Measurements from ENCODE around the gene CPNE5. TPM values are rescaled to one million over a fixed set of nuclear protein-coding genes. Genes with fewer than 3 reads are reported as not detected.

CPNE5 gene
- total RNA-seq, 2 experiments from 2014 or later, result 0.19 to 0.28 TPM

GRCh38 chr6:36754582-36755434 lies 84.4 kb downstream of the CPNE5 start:
- TF ChIP-seq CTCF (IDR thresholded peaks at IDR 0.05), result no peak
- peak overlapping the region; percentile 90 for H3K27ac Mint-ChIP-seq
- Histone ChIP-seq H3K9me3 (ENCODE audit: control insufficient read depth in 1 of 2, insufficient read depth in 1 of 2, low read length in 2 of 2) (peaks cover 0 to 4% of the 10 kb centered on the region in 2 experiments), H3K4me3 (ENCODE audit: low read length) (no peak overlapping the region), H3K27ac (ENCODE audit: low read depth in 1 of 2, low read length in 2 of 2) (peak overlapping the region; percentile 42 to 89), H3K27me3 (ENCODE audit: control insufficient read depth in 1 of 2, insufficient read depth in 2 of 2, low read length in 2 of 2) (no peaks in the 10 kb centered on the region), H3K4me1 (ENCODE audit: insufficient read depth, low read length) (peaks cover 76% of the 10 kb centered on the region), H3K36me3 (ENCODE audit: insufficient read depth, low read length) (no peaks in the 10 kb centered on the region)
- DNase-seq (no peak), ATAC-seq (ENCODE audit: poor library complexity) (no peak)
- peaks cover 47% of the 10 kb centered on the region for H3K4me1 Mint-ChIP-seq (ENCODE audit: low read depth)
- H3K27me3 Mint-ChIP-seq, result no peaks in the 10 kb centered on the region
- H3K9me3 Mint-ChIP-seq, result no peaks in the 10 kb centered on the region
- ChIA-PET CTCF (interaction anchor here (0.6 to 4.5 kb wide), 9 partner anchors 30 to 140 kb away, joined by 3 to 21 read pairs (median 3); partner anchors contain the start of gene CDKN1A), POLR2A (interaction anchor here (0.7 to 1.1 kb wide), 2 partner anchors 28 to 231 kb away, joined by 3 to 5 read pairs; partner anchors contain the start of gene MTCH1)
- no peaks in the 10 kb centered on the region for H3K36me3 Mint-ChIP-seq (ENCODE audit: low read depth)
- intact Hi-C loops (cut with DNase I, micrococcal nuclease), result loop anchor here in 1 of 2 experiments (5.0 kb wide), 1 partner anchor 78 kb away; the partner anchor contains the start of gene CDKN1A
- peak overlapping the region; percentile 35 for H3K4me3 Mint-ChIP-seq

- Histone ChIP-seq H3K27me3 (ENCODE audit: control insufficient read depth in 1 of 2, insufficient read depth in 2 of 2, low read length in 2 of 2) (no peaks in the 10 kb centered on the region), H3K4me1 (ENCODE audit: insufficient read depth, low read length) (peaks cover 67% of the 10 kb centered on the region), H3K27ac (ENCODE audit: low read depth in 1 of 2, low read length in 2 of 2) (no peak overlapping the region), H3K9me3 (ENCODE audit: control insufficient read depth in 1 of 2, insufficient read depth in 1 of 2, low read length in 2 of 2) (peaks cover 0 to 6% of the 10 kb centered on the region in 2 experiments), H3K4me3 (ENCODE audit: low read length) (no peak overlapping the region), H3K36me3 (ENCODE audit: insufficient read depth, low read length) (no peaks in the 10 kb centered on the region)
- H3K27me3 Mint-ChIP-seq, result no peaks in the 10 kb centered on the region
- ChIA-PET POLR2A (interaction anchor here (1.1 kb wide), 1 partner anchor 128 kb away, joined by 3 read pairs; no protein-coding TSS in a partner anchor), CTCF (interaction anchor here (0.6 to 4.5 kb wide), 4 partner anchors 32 to 139 kb away, joined by 3 to 21 read pairs (median 6); no protein-coding TSS in a partner anchor)
- no peak for TF ChIP-seq CTCF (IDR thresholded peaks at IDR 0.05)
- no peaks in the 10 kb centered on the region for H3K36me3 Mint-ChIP-seq (ENCODE audit: low read depth)
- H3K9me3 Mint-ChIP-seq, result no peaks in the 10 kb centered on the region
- no peak overlapping the region for H3K4me3 Mint-ChIP-seq
- intact Hi-C loops (cut with DNase I, micrococcal nuclease), result no loop called here
- peak in 1 of 14 experiments; percentile 44 for DNase-seq
- ATAC-seq (ENCODE audit: poor library complexity), result no peak
- peaks cover 41% of the 10 kb centered on the region for H3K4me1 Mint-ChIP-seq (ENCODE audit: low read depth)
- H3K27ac Mint-ChIP-seq, result peak overlapping the region; percentile 90
These were observed 85.4 kb downstream of the CPNE5 start for GRCh38 chr6:36753671-36754405.

- DNase-seq, result peak in 3 of 14 experiments; percentile 32 to 57 (median 53)
- POLR2A ChIA-PET, result interaction anchor here (1.1 kb wide), 1 partner anchor 127 kb away, joined by 3 read pairs; no protein-coding TSS in a partner anchor
- Mint-ChIP-seq H3K9me3 (no peaks in the 10 kb centered on the region), H3K36me3 (ENCODE audit: low read depth) (no peaks in the 10 kb centered on the region), H3K27ac (no peak overlapping the region), H3K27me3 (no peaks in the 10 kb centered on the region), H3K4me1 (ENCODE audit: low read depth) (peaks cover 36% of the 10 kb centered on the region), H3K4me3 (no peak overlapping the region)
- Histone ChIP-seq H3K4me1 (ENCODE audit: insufficient read depth, low read length) (peaks cover 63% of the 10 kb centered on the region), H3K9me3 (ENCODE audit: control insufficient read depth in 1 of 2, insufficient read depth in 1 of 2, low read length in 2 of 2) (peaks cover 0 to 11% of the 10 kb centered on the region in 2 experiments), H3K36me3 (ENCODE audit: insufficient read depth, low read length) (no peaks in the 10 kb centered on the region), H3K4me3 (ENCODE audit: low read length) (no peak overlapping the region), H3K27ac (ENCODE audit: low read depth in 1 of 2, low read length in 2 of 2) (peak overlapping the region in 1 of 2 donors; percentile 40), H3K27me3 (ENCODE audit: control insufficient read depth in 1 of 2, insufficient read depth in 2 of 2, low read length in 2 of 2) (no peaks in the 10 kb centered on the region)
- intact Hi-C loops (cut with DNase I, micrococcal nuclease), result no loop called here
- no peak for TF ChIP-seq CTCF (IDR thresholded peaks at IDR 0.05)
- ATAC-seq (ENCODE audit: poor library complexity), result no peak
- CTCF ChIA-PET, result interaction anchor here (0.5 to 2.8 kb wide), 4 partner anchors 46 to 77 kb away, joined by 3 to 7 read pairs (median 4); no protein-coding TSS in a partner anchor
These were observed 86.2 kb downstream of the CPNE5 start for GRCh38 chr6:36752886-36753506.
